Skin epidermis (tissue), 12 donors: ENCODE measurements around the gene TMEM164.

Experiments
- H3K27ac ChIP-seq, 21 experiments: fragments of 200-600 bp; sonication (generic) in 11 of 21; one replicate each; pipeline ENCODE4 v1.5.0; 2020; ENCODE audit warnings: mild to moderate bottlenecking in 3 of 21, inconsistent platforms in 2 of 21, moderate library complexity in 2 of 21
- H3K4me3 ChIP-seq, 7 experiments: fragments of 200-600 bp; sonication (generic) in 2 of 7; one replicate each; pipeline ENCODE4 v1.5.0; 2020; ENCODE audit warnings: inconsistent platforms in 2 of 7, mild to moderate bottlenecking in 2 of 7, moderate library complexity in 1 of 7

TMEM164 gene

GRCh38 chrX:110001740-110002299 is 1.1 kb upstream of the TMEM164 start:
- peak overlapping the region in 19 of 21 experiments; percentile 22 to 95 (median 87) for H3K27ac ChIP-seq
- peak overlapping the region; percentile 44 to 63 (median 58) for H3K4me3 ChIP-seq

- peak overlapping the region; percentile 44 to 63 (median 58) for H3K4me3 ChIP-seq
- H3K27ac ChIP-seq, result peak overlapping the region; percentile 58 to 95 (median 87)
Observed at GRCh38 chrX:110003167-110004156, 548 bp downstream of the TMEM164 start.

DNA sequence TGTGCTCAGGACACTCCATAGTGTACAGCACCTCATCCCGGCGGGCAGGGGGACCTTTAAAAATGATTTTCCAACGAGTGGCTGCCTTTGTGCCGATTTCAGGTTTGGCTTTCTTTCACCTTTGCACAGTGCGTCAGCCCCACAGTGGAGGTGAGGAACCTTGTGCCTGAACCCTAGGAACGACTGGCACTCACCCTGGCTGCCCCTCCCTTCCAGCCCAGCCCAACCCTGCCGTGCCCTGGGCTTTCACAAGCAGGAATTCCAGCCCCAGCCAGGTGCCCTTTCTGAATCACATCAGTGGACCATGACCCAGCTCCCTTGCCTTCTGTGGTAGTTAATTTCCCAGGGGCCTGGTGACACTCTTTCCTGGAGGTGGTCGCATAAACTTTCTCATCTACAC is 1.3 kb downstream of the TMEM164 start:
- peak overlapping the region in 3 of 7 experiments; percentile 48 to 63 (median 61) for H3K4me3 ChIP-seq
- peak overlapping the region in 1 of 21 experiments; percentile 93 for H3K27ac ChIP-seq

DNA sequence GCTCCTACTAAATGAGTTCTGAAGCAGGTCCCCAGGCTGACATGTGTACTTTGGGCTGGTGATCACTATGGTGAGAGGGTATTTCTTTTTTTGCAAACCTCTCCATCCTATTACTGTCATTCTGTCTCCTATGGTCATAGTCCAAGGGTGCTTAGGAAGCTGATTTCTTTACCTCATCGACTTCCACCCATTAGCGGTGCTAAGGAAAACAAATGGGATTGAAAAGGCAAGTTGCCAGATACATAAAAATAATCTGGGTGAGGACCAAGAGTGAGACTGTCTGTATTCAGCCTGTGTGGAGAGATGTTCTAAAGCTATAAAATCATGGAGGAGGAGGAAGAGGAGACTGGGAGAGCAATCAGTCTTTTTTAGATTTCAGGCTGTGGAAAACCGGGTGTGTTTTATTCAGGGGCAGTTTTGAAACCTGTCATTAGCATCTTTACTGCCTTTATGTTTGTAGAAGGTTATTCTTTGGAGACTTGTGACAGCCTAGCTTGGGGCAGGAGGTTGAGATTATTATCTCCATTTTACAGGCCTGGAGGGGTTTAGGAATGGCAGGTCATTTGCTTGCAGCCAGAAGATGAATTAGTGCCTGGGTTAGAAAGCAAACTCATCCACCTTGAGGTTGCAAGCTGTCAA is 1.9 kb downstream of the TMEM164 start:
- H3K4me3 ChIP-seq, result no peak overlapping the region
- H3K27ac ChIP-seq, result peak overlapping the region in 1 of 21 experiments; percentile 24

GRCh38 chrX:110006161-110006560 is 3.2 kb downstream of the TMEM164 start:
- Histone ChIP-seq H3K4me3 (no peak overlapping the region), H3K27ac (no peak overlapping the region)

DNA sequence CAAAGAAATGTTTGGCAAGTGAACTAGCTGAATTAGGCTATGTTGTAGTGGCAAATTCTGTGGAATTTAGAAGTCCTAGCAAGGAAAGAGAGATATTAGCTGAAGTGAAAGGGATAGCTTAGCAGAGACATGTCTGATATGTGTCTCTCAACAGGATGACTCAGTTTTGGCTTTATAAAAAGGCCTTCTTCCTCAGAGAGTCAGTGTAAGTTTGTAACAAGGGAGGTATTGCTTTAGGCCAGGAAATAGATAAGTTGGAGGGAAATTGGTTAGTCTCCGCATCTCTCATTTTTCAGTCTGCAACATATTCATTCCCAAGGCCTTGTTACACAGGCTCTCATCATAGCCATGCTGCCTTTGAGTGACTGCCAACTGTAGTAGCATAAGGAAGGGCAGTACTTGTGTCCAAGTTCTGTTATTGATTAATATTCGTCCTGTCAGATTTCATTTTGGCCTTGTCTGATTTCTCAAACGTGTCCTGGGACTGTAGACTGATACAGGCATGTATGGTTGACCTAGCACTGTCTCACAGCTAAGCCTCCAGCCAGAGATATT is 4.0 kb downstream of the TMEM164 start:
- Histone ChIP-seq H3K4me3 (no peak overlapping the region), H3K27ac (no peak overlapping the region)

DNA sequence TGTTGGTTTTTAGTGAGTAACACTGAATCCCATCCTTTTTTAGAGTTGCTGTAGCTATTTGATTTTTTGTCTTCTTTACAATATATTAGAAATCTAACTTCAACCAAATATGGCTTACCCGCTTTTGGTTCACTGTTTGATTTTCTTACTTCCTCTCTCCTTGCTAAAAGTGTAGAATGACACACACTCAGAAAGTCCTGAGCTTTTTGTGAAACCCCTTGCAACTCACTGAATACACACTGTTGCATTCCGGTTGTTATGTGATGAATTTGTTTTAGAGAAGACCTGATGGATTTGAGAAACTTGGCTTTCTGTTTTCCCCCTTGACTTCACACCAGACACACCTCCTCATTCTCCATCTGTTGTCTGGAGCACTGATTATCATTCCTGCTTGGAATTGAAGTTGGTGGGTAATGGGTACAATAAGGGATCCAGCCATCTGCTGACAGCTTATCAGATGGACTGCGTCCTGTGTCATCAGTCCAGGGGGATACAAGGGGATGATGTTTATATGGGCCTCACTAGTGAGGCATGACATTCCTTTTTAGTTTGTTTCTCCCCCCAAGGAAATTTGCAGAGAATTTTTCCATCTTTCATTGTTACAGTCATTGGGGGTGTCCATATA is 5.2 kb downstream of the TMEM164 start:
- no peak overlapping the region for H3K4me3 ChIP-seq
- no peak overlapping the region for H3K27ac ChIP-seq

DNA sequence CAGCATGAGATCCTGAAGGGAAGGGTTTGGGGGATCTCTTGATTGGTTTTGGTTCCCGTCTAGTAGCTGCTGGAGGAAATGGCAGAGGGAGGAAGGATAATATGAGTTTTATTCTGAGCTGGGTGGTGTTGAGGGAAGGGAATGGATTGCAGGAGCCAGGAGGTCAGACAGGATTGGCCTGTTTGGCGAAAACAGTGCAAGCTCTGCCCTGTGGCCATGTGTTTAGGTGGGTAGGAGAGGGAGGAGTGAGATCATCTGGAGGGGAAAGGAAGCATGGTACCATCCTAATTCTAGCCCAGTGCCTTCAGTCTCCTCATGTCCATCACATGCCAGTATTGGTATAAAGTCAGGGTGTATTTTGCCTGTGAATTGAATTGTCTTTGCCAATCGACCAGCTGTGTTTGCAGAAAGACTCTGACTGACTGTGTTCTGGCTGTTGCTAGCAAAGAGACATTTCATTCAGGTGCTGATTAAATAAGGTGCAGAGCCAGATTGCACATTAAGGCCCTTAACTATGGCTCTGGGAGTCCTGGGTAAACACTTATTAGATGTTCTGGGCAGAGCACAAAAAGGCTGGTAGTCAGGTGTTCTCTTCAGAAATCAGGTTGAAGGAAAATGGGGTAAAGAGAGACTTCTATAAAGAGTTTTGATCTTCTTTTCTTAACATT is 10.0 kb downstream of the TMEM164 start:
- Histone ChIP-seq H3K4me3 (no peak overlapping the region), H3K27ac (no peak overlapping the region)

GRCh38 chrX:110013968-110014367 is 11.1 kb downstream of the TMEM164 start:
- Histone ChIP-seq H3K27ac (no peak overlapping the region), H3K4me3 (no peak overlapping the region)

DNA sequence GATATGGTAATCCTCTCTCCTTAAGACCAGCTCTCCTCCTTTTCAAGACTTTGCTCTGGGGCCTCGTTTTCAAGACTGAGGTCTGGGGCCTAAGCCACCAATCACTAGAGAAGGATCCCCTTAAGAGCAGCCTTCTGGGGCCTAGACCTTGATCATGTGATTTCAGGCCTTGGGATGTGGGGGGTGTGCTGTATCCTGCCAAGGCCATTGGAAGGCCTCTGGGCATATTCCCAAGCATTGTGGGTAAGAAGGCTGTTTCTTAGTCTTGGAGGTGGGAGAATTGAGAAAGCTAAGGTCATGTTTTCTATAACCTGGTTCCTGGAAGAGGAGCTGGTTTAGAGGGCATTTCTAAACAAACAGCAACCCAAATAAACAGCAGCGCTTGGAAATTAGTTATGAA is 12.1 kb downstream of the TMEM164 start:
- Histone ChIP-seq H3K4me3 (no peak overlapping the region), H3K27ac (no peak overlapping the region)

- no peak overlapping the region for H3K4me3 ChIP-seq
- no peak overlapping the region for H3K27ac ChIP-seq
Observed at GRCh38 chrX:110015915-110016314, 13.0 kb downstream of the TMEM164 start.

DNA sequence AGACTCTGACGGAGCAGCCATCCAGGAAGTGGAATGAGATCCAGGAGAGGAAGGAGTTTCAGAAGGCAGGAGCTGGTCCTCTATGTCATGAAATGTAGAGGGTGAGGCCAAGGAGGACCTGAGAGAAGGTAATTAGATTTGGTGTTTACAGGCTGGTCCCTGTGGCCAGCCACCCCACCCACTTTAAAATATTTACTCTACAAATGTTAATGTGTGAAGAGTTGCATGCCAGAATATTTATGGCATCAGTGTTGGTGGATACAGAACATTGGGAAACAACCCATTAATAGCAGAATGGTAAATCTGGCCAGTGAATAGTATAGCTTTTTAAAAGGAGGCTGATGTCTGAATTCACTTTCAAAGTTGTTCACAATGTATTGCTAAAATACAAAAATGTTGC is 17.6 kb downstream of the TMEM164 start:
- no peak overlapping the region for H3K27ac ChIP-seq

DNA sequence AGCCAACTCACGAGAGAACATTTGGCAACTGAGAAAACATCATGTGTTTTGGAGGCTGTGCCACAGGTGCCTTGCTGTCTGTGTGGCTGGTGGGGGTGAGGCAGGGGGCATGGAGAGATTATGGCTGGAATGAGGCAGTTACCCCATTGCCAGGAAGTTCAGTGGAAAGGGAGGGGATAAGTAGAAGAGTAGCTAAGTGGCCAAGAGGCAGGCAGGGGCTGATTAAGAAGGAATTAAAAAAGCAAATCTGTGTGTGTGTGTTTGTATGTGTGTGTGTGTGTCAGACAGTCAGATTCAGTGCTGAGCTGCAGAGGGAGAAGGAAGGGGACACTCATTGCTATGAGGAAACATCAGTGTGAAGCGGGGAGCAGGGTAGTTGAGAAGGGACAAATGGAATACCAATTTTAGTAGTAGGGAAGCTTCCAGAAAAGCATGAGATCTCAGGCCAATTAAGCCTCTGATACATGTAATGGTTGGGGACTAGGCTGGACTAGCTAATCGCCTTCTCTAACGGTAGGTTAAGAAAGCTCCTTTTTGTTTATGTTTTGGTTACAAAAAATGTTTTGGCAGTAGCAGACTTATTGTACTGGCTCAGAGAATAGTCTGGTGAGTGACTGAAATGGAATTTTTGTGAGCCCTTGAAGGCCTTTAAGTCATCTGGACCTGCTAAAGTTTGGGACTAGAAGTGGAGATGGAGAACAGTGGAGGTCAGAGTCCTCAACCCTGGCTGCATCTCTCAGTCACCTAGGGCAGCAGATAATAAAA is 18.5 kb downstream of the TMEM164 start:
- Histone ChIP-seq H3K4me3 (no peak overlapping the region), H3K27ac (peak overlapping the region in 2 of 21 experiments; percentile 17 to 22)

More for the DNA sequence above, 17.6 kb downstream of the TMEM164 start:
- H3K4me3 ChIP-seq, result no peak overlapping the region

DNA sequence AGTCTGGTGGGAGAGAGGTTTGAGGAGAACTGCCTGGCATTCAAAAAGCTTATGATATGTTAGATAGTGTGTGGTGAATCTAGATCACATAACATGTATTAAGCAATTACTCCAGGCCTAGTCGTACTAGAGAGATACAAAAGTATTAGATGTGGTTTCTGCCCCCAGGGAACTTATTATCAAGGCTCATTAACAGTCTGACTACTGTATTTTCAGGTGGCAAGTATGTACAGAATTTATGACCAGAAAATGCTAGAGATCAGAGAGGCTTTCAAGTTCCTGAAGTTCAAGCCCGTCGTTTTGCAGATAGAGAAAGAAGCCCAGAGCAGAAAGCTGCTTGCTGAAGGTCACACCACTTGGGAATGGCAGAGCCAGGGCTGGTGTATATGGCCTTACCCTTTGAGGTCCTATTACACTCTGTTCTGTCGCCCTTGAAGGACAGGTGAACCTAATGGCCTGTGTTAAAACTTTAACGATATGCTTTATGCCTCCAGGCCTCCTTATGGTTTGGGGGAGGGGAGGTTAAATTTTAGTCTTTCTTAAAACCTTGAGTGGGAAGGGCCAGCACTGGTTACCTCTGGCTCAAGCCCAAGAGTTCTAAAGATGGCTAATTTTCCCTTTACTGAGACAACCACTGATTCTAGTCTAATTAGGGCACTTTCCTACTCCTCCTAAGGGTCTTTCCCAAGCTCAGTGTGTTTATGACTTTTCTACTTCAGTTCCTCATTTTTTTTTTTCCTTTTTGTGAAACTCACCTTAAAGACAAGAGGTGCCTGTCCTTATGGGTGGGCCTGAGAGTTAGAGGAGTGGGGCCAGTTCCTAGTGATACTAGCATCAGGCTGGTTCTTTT is 19.9 kb downstream of the TMEM164 start:
- no peak overlapping the region for H3K27ac ChIP-seq

GRCh38 chrX:110025395-110025794 is 22.5 kb downstream of the TMEM164 start:
- H3K4me3 ChIP-seq, result no peak overlapping the region
- H3K27ac ChIP-seq, result peak overlapping the region in 6 of 21 experiments; percentile 13 to 73 (median 48)

More for the DNA sequence above, 19.9 kb downstream of the TMEM164 start:
- no peak overlapping the region for H3K4me3 ChIP-seq

GRCh38 chrX:110026099-110026844 is 23.4 kb downstream of the TMEM164 start:
- Histone ChIP-seq H3K4me3 (no peak overlapping the region), H3K27ac (peak overlapping the region in 13 of 21 experiments; percentile 13 to 73 (median 39))
